HG02571 (cell line): Measurements from ENCODE around the gene PCSK5.
"Not testable (repeated sequence)": the region's sequence is repeated elsewhere in the genome, so short reads cannot be mapped to it uniquely, and the experiment has no call there.

Experiments used
- ATAC-seq: cut with Tn5 transposase; IDR thresholded peaks from one replicate; pipeline ENCODE4 v1.9.1; 2021; ENCODE audit warnings: mild to moderate bottlenecking, moderate library complexity; ENCODE audit not compliant: unreplicated experiment

Gene PCSK5

GRCh38 chr9:76044266-76044819, 153.9 kb downstream of the PCSK5 start:
- no peak for ATAC-seq

- no peak for ATAC-seq
Observed at GRCh38 chr9:76045221-76045620, 154.7 kb downstream of the PCSK5 start.

GRCh38 chr9:76049341-76049740, 158.9 kb downstream of the PCSK5 start:
- ATAC-seq: no peak

- no peak for ATAC-seq
Observed at GRCh38 chr9:76067696-76068095, 177.2 kb downstream of the PCSK5 start.

GRCh38 chr9:76077537-76077936, 187.1 kb downstream of the PCSK5 start:
- no peak for ATAC-seq

GRCh38 chr9:76081281-76081680, 190.8 kb downstream of the PCSK5 start:
- not testable (repeated sequence) for ATAC-seq

GRCh38 chr9:76082057-76082456, 191.6 kb downstream of the PCSK5 start:
- ATAC-seq: no peak

- ATAC-seq: no peak
Observed at GRCh38 chr9:76085596-76085995, 195.1 kb downstream of the PCSK5 start.

GRCh38 chr9:76086539-76086938, 196.1 kb downstream of the PCSK5 start:
- ATAC-seq: no peak

GRCh38 chr9:76087976-76088375, 197.5 kb downstream of the PCSK5 start:
- no peak for ATAC-seq

GRCh38 chr9:76090330-76090729, 199.9 kb downstream of the PCSK5 start:
- no peak for ATAC-seq

GRCh38 chr9:76090909-76091308, 200.4 kb downstream of the PCSK5 start:
- no peak for ATAC-seq

- ATAC-seq: no peak
Observed at GRCh38 chr9:76092572-76092971, 202.1 kb downstream of the PCSK5 start.

GRCh38 chr9:76095585-76095984, 205.1 kb downstream of the PCSK5 start:
- no peak for ATAC-seq

GRCh38 chr9:76099516-76099915, 209.0 kb downstream of the PCSK5 start:
- ATAC-seq: no peak

GRCh38 chr9:76101075-76101474, 210.6 kb downstream of the PCSK5 start:
- no peak for ATAC-seq

- ATAC-seq: no peak
Observed at GRCh38 chr9:76101491-76101890, 211.0 kb downstream of the PCSK5 start.

- no peak for ATAC-seq
Observed at GRCh38 chr9:76101947-76102346, 211.5 kb downstream of the PCSK5 start.

GRCh38 chr9:76103531-76104315, 213.2 kb downstream of the PCSK5 start:
- ATAC-seq: no peak

GRCh38 chr9:76107482-76107881, 217.0 kb downstream of the PCSK5 start:
- ATAC-seq: no peak

GRCh38 chr9:76109953-76110352, 219.5 kb downstream of the PCSK5 start:
- ATAC-seq: no peak

- ATAC-seq: no peak
Observed at GRCh38 chr9:76112151-76112550, 221.7 kb downstream of the PCSK5 start.

- no peak for ATAC-seq
Observed at GRCh38 chr9:76114144-76114543, 223.7 kb downstream of the PCSK5 start.
